ENCODE data around the gene CLEC3B. TPM values are rescaled to one million over a fixed set of nuclear protein-coding genes. Genes with fewer than 3 reads are reported as not detected.

The CLEC3B gene
- 10 to 100 TPM in 1 of 2 donors, 1 to 10 TPM in 1; 9.6 to 28.9 TPM for total RNA-seq

DNA sequence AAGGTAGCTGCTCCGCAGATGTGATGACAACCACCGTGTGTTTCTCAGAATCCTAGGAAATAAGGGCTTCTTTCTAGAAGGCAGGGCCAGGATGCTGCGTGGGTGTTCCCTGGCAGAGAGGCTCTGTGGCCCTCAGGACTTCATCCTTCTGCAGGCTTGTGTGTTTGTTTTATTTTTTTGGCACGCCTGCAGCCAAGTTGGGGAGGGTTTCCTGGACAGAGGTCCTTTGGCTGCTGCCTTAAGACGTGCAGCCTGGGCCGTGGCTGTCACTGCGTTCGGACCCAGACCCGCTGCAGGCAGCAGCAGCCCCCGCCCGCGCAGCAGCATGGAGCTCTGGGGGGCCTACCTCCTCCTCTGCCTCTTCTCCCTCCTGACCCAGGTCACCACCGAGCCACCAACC, at the start of gene CLEC3B:
Gene CLEC3B (plus strand): TSS at position 266 of the 400 bp plus-strand sequence. CDS start 60 bp downstream, at position 326.
- TF ChIP-seq, protein P1, sequence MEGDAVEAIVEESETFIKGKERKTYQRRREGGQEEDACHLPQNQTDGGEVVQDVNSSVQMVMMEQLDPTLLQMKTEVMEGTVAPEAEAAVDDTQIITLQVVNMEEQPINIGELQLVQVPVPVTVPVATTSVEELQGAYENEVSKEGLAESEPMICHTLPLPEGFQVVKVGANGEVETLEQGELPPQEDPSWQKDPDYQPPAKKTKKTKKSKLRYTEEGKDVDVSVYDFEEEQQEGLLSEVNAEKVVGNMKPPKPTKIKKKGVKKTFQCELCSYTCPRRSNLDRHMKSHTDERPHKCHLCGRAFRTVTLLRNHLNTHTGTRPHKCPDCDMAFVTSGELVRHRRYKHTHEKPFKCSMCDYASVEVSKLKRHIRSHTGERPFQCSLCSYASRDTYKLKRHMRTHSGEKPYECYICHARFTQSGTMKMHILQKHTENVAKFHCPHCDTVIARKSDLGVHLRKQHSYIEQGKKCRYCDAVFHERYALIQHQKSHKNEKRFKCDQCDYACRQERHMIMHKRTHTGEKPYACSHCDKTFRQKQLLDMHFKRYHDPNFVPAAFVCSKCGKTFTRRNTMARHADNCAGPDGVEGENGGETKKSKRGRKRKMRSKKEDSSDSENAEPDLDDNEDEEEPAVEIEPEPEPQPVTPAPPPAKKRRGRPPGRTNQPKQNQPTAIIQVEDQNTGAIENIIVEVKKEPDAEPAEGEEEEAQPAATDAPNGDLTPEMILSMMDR (IDR thresholded peaks at IDR 0.05): no peak
- Histone ChIP-seq H3K4me3 (no peak within 1 kb of the TSS), H3K27me3 (no peaks in the 10 kb centered on the region), H3K27ac (peak within 1 kb of the TSS; percentile 32), H3K9me3 (no peaks in the 10 kb centered on the region), H3K4me1 (peaks cover 4% of the 10 kb centered on the region), H3K36me3 (no peaks in the 10 kb centered on the region), H3K9ac (ENCODE audit: low read depth in 2 of 2, low read length in 2 of 2) (peak within 1 kb of the TSS in 1 of 2 donors; percentile 35)
- intact Hi-C loops (cut with DNase I): no loop called here
- DNase-seq: peak; percentile 44

GRCh38 chr3:44981220-44981619, 44.9 kb upstream of the CLEC3B start:
- Histone ChIP-seq H3K4me1 (no peaks in the 10 kb centered on the region), H3K9me3 (no peaks in the 10 kb centered on the region), H3K36me3 (no peaks in the 10 kb centered on the region), H3K4me3 (no peak overlapping the region), H3K27me3 (no peaks in the 10 kb centered on the region), H3K9ac (ENCODE audit: low read depth in 2 of 2, low read length in 2 of 2) (no peak overlapping the region), H3K27ac (no peak overlapping the region)
- intact Hi-C loops (cut with DNase I): no loop called here
- no peak for DNase-seq
- TF ChIP-seq, protein P1 (IDR thresholded peaks at IDR 0.05): no peak

DNA sequence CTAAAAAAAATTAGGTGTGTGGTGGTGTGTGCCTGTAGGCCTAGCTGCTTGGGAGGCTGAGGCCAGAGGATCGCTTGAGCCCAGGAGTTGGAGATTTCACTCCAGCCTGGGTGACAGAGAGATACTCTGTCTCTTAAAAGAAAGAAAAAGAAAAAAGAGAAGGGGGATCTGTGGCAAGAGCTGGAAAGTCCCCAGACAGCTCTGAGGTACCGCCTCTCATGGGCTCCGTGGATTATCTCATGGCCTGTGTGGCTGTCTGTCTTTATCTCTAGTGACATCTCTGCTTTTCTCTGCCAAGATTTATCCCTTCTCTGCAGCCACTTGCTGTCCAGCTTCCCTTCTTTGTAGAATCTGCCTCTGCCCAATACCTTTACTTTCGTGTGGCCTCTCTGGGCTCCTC, 44.4 kb upstream of the CLEC3B start:
- TF ChIP-seq, protein P1 (IDR thresholded peaks at IDR 0.05): no peak
- H3K4me1 ChIP-seq: no peaks in the 10 kb centered on the region

GRCh38 chr3:44982817-44983216, 43.3 kb upstream of the CLEC3B start:
- intact Hi-C loops (cut with DNase I): no loop called here
- TF ChIP-seq, protein P1 (IDR thresholded peaks at IDR 0.05): no peak
- Histone ChIP-seq H3K4me3 (no peak overlapping the region), H3K4me1 (no peaks in the 10 kb centered on the region), H3K27ac (no peak overlapping the region), H3K9me3 (no peaks in the 10 kb centered on the region), H3K36me3 (no peaks in the 10 kb centered on the region), H3K27me3 (no peaks in the 10 kb centered on the region), H3K9ac (ENCODE audit: low read depth in 2 of 2, low read length in 2 of 2) (no peak overlapping the region)
- DNase-seq: no peak

More for the DNA sequence above, 44.4 kb upstream of the CLEC3B start:
- no peak for DNase-seq
- Histone ChIP-seq H3K36me3 (no peaks in the 10 kb centered on the region), H3K27me3 (no peaks in the 10 kb centered on the region), H3K27ac (no peak overlapping the region), H3K4me3 (no peak overlapping the region), H3K9ac (ENCODE audit: low read depth in 2 of 2, low read length in 2 of 2) (no peak overlapping the region), H3K9me3 (no peaks in the 10 kb centered on the region)
- intact Hi-C loops (cut with DNase I): no loop called here

DNA sequence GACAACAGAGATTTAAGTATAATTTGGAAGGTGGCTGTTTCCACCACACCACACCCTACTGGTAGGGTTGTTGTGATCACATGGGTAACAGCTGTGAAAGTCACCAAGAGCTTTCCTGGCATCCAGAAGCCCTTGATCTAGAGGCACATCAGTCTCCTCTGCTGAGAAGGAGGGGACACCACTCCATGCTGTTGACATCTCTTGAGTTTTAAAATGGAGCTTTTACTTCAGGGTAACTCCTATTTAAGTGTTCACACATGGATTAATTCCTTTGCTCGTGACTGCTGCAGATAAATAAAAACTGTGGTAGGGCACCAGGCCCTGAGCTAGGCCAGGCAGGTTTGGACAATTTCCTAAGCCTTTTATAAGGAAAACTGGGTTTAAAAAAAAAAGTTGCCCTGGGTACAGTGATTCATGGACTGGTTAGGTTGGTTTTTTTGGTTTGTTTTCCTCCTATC, 42.6 kb upstream of the CLEC3B start:
- no peak overlapping the region for H3K27ac ChIP-seq

More for the DNA sequence above, 42.6 kb upstream of the CLEC3B start:
- Histone ChIP-seq H3K9me3 (no peaks in the 10 kb centered on the region), H3K27me3 (no peaks in the 10 kb centered on the region), H3K4me1 (no peaks in the 10 kb centered on the region), H3K36me3 (no peaks in the 10 kb centered on the region), H3K9ac (ENCODE audit: low read depth in 2 of 2, low read length in 2 of 2) (no peak overlapping the region), H3K4me3 (no peak overlapping the region)
- intact Hi-C loops (cut with DNase I): no loop called here
- DNase-seq: no peak
- TF ChIP-seq, protein P1 (IDR thresholded peaks at IDR 0.05): no peak
